Measurements from ENCODE around the gene LGALS3BP.

DNA sequence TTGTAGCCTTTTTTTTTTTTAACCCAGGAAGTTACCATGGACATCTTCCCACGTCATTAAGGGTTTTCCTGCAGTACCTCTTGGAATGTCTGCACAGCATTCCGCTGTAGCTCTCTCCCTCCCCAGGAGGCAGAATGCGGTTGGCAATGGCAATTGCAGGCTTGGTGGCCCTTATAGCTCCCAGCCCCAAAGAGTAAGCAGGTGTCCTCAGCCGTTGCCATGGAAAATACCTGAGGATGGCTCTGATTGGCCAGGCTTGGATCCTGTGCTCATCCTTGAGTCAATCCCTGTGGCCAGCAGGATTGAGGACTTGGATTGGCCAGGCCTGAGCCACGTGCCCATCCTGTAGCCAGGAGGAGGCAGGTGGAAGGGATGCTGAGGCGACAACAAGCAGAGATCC is 39.0 kb downstream of the LGALS3BP start:
- TF ChIP-seq ZBTB7A (IDR thresholded peaks at IDR 0.05; ENCODE audit: low read depth) (no peak), YY1 (IDR thresholded peaks at IDR 0.05; ENCODE audit: low read depth) (no peak)
- TF ChIP-seq, protein P1, sequence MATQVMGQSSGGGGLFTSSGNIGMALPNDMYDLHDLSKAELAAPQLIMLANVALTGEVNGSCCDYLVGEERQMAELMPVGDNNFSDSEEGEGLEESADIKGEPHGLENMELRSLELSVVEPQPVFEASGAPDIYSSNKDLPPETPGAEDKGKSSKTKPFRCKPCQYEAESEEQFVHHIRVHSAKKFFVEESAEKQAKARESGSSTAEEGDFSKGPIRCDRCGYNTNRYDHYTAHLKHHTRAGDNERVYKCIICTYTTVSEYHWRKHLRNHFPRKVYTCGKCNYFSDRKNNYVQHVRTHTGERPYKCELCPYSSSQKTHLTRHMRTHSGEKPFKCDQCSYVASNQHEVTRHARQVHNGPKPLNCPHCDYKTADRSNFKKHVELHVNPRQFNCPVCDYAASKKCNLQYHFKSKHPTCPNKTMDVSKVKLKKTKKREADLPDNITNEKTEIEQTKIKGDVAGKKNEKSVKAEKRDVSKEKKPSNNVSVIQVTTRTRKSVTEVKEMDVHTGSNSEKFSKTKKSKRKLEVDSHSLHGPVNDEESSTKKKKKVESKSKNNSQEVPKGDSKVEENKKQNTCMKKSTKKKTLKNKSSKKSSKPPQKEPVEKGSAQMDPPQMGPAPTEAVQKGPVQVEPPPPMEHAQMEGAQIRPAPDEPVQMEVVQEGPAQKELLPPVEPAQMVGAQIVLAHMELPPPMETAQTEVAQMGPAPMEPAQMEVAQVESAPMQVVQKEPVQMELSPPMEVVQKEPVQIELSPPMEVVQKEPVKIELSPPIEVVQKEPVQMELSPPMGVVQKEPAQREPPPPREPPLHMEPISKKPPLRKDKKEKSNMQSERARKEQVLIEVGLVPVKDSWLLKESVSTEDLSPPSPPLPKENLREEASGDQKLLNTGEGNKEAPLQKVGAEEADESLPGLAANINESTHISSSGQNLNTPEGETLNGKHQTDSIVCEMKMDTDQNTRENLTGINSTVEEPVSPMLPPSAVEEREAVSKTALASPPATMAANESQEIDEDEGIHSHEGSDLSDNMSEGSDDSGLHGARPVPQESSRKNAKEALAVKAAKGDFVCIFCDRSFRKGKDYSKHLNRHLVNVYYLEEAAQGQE (IDR thresholded peaks at IDR 0.05; ENCODE audit: low read depth): no peak
